WERI-Rb-1 (cell line): ENCODE results near the gene MYADML2.

Experiments used
- DNase-seq: peaks from one replicate; pipeline ENCODE4 v3.0.0-alpha.2; 2020
- H3K27ac ChIP-seq: fragments of 250-450 bp; sonication (Bioruptor Pico); 2 replicates; pipeline ENCODE4 v1.5.1; 2020; ENCODE audit warnings: mild to moderate bottlenecking, moderate library complexity
- H3K27me3 ChIP-seq: fragments of 250-450 bp; sonication (Bioruptor Pico); 2 replicates; pipeline ENCODE4 v1.5.1; 2021; ENCODE audit warnings: mild to moderate bottlenecking, low read depth, moderate library complexity; ENCODE audit not compliant: insufficient read depth, severe bottlenecking
- H3K36me3 ChIP-seq: fragments of 250-450 bp; sonication (Bioruptor Pico); 2 replicates; pipeline ENCODE4 v1.5.1; 2020; ENCODE audit warnings: mild to moderate bottlenecking, moderate library complexity
- H3K4me3 ChIP-seq: 2 replicates; pipeline ENCODE4 v1.5.1; 2011; ENCODE audit warnings: low read depth, mild to moderate bottlenecking, control low read depth, low read length
- H3K9me3 ChIP-seq: fragments of 250-450 bp; sonication (Bioruptor Pico); 2 replicates; pipeline ENCODE4 v1.5.1; 2021; ENCODE audit warnings: mild to moderate bottlenecking, moderate library complexity; ENCODE audit not compliant: severe bottlenecking
- TF ChIP-seq, protein P1 (sequence below): IDR thresholded peaks from 2 replicates; pipeline ENCODE4 v1.5.1; 2011; ENCODE audit warnings: low read depth, mild to moderate bottlenecking, control low read depth, inconsistent platforms, low read length

The MYADML2 gene

GRCh38 chr17:81941484-81942166 is 5.4 kb downstream of the MYADML2 start:
- H3K27ac ChIP-seq = no peak overlapping the region
- peak; percentile 67 for DNase-seq
- H3K36me3 ChIP-seq = no peaks in the 10 kb centered on the region; the same call in 1 of the 2 replicates
- H3K27me3 ChIP-seq = no peaks in the 10 kb centered on the region
- peak overlapping the region; percentile 3; the same call in 1 of the 2 replicates for H3K4me3 ChIP-seq
- H3K9me3 ChIP-seq = peaks cover 4% of the 10 kb centered on the region
- TF ChIP-seq, protein P1, sequence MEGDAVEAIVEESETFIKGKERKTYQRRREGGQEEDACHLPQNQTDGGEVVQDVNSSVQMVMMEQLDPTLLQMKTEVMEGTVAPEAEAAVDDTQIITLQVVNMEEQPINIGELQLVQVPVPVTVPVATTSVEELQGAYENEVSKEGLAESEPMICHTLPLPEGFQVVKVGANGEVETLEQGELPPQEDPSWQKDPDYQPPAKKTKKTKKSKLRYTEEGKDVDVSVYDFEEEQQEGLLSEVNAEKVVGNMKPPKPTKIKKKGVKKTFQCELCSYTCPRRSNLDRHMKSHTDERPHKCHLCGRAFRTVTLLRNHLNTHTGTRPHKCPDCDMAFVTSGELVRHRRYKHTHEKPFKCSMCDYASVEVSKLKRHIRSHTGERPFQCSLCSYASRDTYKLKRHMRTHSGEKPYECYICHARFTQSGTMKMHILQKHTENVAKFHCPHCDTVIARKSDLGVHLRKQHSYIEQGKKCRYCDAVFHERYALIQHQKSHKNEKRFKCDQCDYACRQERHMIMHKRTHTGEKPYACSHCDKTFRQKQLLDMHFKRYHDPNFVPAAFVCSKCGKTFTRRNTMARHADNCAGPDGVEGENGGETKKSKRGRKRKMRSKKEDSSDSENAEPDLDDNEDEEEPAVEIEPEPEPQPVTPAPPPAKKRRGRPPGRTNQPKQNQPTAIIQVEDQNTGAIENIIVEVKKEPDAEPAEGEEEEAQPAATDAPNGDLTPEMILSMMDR = no peak

DNA sequence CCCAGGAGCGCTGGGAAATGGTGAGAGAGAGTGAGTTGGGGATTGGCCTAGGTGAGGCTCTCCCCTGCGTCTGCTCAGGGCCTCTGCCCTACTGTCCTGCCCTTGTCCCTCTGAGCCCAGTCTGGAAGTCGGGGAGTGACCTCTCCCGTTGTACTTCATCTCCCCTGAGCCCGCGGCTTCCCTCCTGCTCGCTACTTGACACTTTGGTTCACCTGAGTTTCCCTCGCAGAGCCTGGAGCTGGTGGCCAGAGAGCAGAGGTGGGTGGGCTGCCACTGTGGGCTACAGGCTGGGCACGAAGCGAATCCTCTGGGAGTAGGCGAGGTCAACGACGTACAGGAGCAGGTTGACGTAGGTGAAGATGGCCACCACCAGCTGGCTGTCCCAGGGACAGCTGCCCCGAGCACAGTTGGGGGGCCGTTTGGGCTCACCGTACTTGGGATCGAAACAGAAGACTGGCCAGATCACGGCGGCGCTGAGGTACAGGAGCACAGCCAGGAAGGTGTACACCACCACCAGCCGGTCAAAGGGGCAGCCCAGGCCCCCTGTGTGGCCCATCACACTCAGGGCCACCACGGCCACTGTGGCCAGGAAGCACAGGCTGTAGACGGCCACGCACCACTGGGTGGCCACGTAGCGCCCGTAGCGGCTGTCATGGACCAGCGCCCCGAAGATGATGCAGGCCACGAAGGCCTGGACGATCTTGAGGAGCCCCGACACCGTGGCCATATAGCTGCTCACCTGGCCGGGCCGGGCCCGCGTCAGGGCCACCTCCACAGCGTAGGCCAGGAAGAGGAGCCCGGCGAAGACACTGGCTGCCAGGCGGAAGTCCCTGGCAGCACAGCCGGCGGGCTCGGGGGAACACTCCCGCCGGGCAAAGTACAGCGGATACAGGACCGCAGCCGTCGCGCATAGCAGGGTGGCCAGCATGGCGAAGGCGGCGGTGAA is 6.2 kb downstream of the MYADML2 start:
- H3K9me3 ChIP-seq = peaks cover 4% of the 10 kb centered on the region
- TF ChIP-seq, protein P1 = no peak

GRCh38 chr17:81939881-81940385 is 7.1 kb downstream of the MYADML2 start:
- DNase-seq = no peak
- Histone ChIP-seq H3K4me3 (no peak overlapping the region), H3K27ac (no peak overlapping the region), H3K36me3 (peaks cover 11% of the 10 kb centered on the region), H3K9me3 (peaks cover 4% of the 10 kb centered on the region), H3K27me3 (no peaks in the 10 kb centered on the region)
- TF ChIP-seq, protein P1 = no peak

More for the DNA sequence above, 6.2 kb downstream of the MYADML2 start:
- Histone ChIP-seq H3K27me3 (no peaks in the 10 kb centered on the region), H3K36me3 (peaks cover 2% of the 10 kb centered on the region), H3K4me3 (no peak overlapping the region), H3K27ac (no peak overlapping the region; the same call in 1 of the 2 replicates)
- DNase-seq = peak; percentile 16

- TF ChIP-seq, protein P1 = no peak
- H3K27me3 ChIP-seq = no peaks in the 10 kb centered on the region
Observed at GRCh38 chr17:81939218-81939617, 7.8 kb downstream of the MYADML2 start.

DNA sequence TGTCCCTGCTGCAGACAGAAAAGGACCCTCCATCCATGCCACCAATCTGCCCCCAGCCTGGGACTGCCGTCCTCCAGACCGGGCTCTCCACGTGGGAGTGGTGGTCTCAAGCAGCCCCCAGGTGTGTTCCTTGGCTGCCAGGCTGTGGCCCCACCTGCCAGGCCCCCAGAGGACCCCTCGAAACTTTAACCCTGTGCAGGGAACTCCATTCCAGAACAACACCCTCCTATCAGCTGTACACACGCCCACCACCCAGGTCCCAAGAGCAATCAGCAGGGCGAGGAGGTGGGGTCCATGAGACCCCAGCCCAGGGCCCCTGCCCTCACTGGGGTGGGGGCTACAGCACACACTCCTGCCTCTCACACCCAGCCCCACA is 11.3 kb downstream of the MYADML2 start:
- DNase-seq = no peak
- TF ChIP-seq, protein P1 = no peak
- Histone ChIP-seq H3K4me3 (no peak overlapping the region), H3K27me3 (no peaks in the 10 kb centered on the region), H3K36me3 (peaks cover 36% of the 10 kb centered on the region), H3K27ac (no peak overlapping the region), H3K9me3 (no peaks in the 10 kb centered on the region)

More at GRCh38 chr17:81939218-81939617, 7.8 kb downstream of the MYADML2 start:
- no peak for DNase-seq
- H3K27ac ChIP-seq = no peak overlapping the region; the same call in 1 of the 2 replicates
- no peak overlapping the region for H3K4me3 ChIP-seq
- peaks cover 18% of the 10 kb centered on the region for H3K36me3 ChIP-seq
- no peaks in the 10 kb centered on the region for H3K9me3 ChIP-seq
